ENCODE results near the gene ADORA2A. TPM values are rescaled to one million over a fixed set of nuclear protein-coding genes. Genes with fewer than 3 reads are reported as not detected.

ADORA2A gene
- total RNA-seq, 3 donors from 2014 or later: 1.8 to 4.3 (median 3.4) TPM

- Histone ChIP-seq H3K4me3 (no peak overlapping the region), H3K36me3 (no peaks in the 10 kb centered on the region), H3K27ac (no peak overlapping the region)
These were observed 45.9 kb downstream of the ADORA2A start for GRCh38 chr22:24473284-24473683.

GRCh38 chr22:24474221-24474620 lies 46.8 kb downstream of the ADORA2A start:
- TF ChIP-seq CTCF (IDR thresholded peaks at IDR 0.05) (no peak), POLR2A (IDR thresholded peaks at IDR 0.05) (no peak), POLR2AphosphoS5 (IDR thresholded peaks at IDR 0.05) (no peak)
- intact Hi-C loops (cut with DNase I; ENCODE audit: low total_unique reads): no loop called here
- H3K9me3 ChIP-seq: no peaks in the 10 kb centered on the region
- no peak for DNase-seq (ENCODE audit: low spot score in 2 of 2)
- H3K27ac ChIP-seq: no peak overlapping the region
- no peak overlapping the region for H3K4me3 ChIP-seq
- H3K27me3 ChIP-seq: no peaks in the 10 kb centered on the region
- H3K4me1 ChIP-seq: no peaks in the 10 kb centered on the region
- H3K36me3 ChIP-seq: no peaks in the 10 kb centered on the region

More at GRCh38 chr22:24473284-24473683, 45.9 kb downstream of the ADORA2A start:
- intact Hi-C loops (cut with DNase I; ENCODE audit: low total_unique reads): loop anchor here (2.0 kb wide), 1 partner anchor 34 kb away; no protein-coding TSS in a partner anchor
- TF ChIP-seq POLR2AphosphoS5 (IDR thresholded peaks at IDR 0.05) (no peak), POLR2A (IDR thresholded peaks at IDR 0.05) (no peak), CTCF (IDR thresholded peaks at IDR 0.05) (no peak)
- H3K4me1 ChIP-seq: no peaks in the 10 kb centered on the region
- DNase-seq (ENCODE audit: low spot score in 2 of 2): no peak
- no peaks in the 10 kb centered on the region for H3K27me3 ChIP-seq
- no peaks in the 10 kb centered on the region for H3K9me3 ChIP-seq

- Histone ChIP-seq H3K36me3 (no peaks in the 10 kb centered on the region), H3K4me3 (no peak overlapping the region), H3K9me3 (no peaks in the 10 kb centered on the region), H3K27ac (no peak overlapping the region), H3K4me1 (no peaks in the 10 kb centered on the region), H3K27me3 (no peaks in the 10 kb centered on the region)
- no peak for TF ChIP-seq POLR2A (IDR thresholded peaks at IDR 0.05)
- intact Hi-C loops (cut with DNase I; ENCODE audit: low total_unique reads): no loop called here
- no peak for DNase-seq (ENCODE audit: low spot score in 2 of 2)
These were observed 47.4 kb downstream of the ADORA2A start for GRCh38 chr22:24474649-24475255.

- Histone ChIP-seq H3K4me3 (no peak overlapping the region), H3K27ac (no peak overlapping the region), H3K9me3 (no peaks in the 10 kb centered on the region), H3K27me3 (no peaks in the 10 kb centered on the region), H3K36me3 (no peaks in the 10 kb centered on the region), H3K4me1 (peaks cover 0 to 4% of the 10 kb centered on the region in 2 donors)
- DNase-seq (ENCODE audit: low spot score in 2 of 2): no peak
- TF ChIP-seq CTCF (IDR thresholded peaks at IDR 0.05) (no peak), POLR2AphosphoS5 (IDR thresholded peaks at IDR 0.05) (no peak), POLR2A (IDR thresholded peaks at IDR 0.05) (no peak)
- intact Hi-C loops (cut with DNase I; ENCODE audit: low total_unique reads): no loop called here
These were observed 54.2 kb downstream of the ADORA2A start for GRCh38 chr22:24481641-24482040.

GRCh38 chr22:24482575-24482974 lies 55.2 kb downstream of the ADORA2A start:
- H3K27ac ChIP-seq: peak overlapping the region in 1 of 2 donors; percentile 4
- TF ChIP-seq POLR2AphosphoS5 (IDR thresholded peaks at IDR 0.05) (no peak), CTCF (IDR thresholded peaks at IDR 0.05) (no peak), POLR2A (IDR thresholded peaks at IDR 0.05) (no peak)
- no peaks in the 10 kb centered on the region for H3K9me3 ChIP-seq
- H3K27me3 ChIP-seq: no peaks in the 10 kb centered on the region
- peaks cover 0 to 4% of the 10 kb centered on the region in 2 donors for H3K4me1 ChIP-seq
- H3K4me3 ChIP-seq: no peak overlapping the region
- no peak for DNase-seq (ENCODE audit: low spot score in 2 of 2)
- no peaks in the 10 kb centered on the region for H3K36me3 ChIP-seq
- intact Hi-C loops (cut with DNase I; ENCODE audit: low total_unique reads): no loop called here

Data from breast epithelium (tissue), 4 donors.